GM19025 (cell line): ENCODE results near the gene CDC42.

Source experiments
- ATAC-seq: cut with Tn5 transposase; IDR thresholded peaks from one replicate; pipeline ENCODE4 v1.9.1; 2021; ENCODE audit warnings: mild to moderate bottlenecking, low read depth, moderate library complexity; ENCODE audit not compliant: unreplicated experiment

The CDC42 gene

DNA sequence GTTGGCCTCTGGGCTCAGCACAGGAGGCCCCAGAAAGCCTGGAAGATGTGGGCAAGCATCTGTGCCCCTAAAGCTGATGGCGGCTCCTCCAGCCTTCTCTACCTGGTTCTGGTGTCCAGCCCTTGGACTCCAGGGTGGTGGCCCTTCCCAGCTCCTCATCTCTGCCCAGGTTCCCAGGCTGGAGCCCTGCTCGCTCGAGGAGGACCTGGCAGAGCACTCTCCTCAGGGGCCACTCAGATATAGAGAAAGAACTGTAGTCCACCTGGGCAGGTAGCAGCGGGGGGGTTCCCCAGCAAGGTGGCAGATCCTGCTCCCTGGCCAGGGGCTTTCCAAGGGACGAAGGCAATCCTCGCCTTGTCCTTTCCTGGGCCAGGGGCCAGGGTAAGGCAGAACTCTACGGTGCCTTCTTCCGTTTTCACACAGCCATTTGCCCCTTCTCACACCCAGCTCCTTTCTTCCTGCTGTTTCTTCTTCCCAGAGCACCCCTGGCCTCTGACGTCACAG is 71.4 kb downstream of the CDC42 start:
- ATAC-seq: no peak

- ATAC-seq: no peak
Observed at GRCh38 chr1:22124592-22125229, 72.2 kb downstream of the CDC42 start.

DNA sequence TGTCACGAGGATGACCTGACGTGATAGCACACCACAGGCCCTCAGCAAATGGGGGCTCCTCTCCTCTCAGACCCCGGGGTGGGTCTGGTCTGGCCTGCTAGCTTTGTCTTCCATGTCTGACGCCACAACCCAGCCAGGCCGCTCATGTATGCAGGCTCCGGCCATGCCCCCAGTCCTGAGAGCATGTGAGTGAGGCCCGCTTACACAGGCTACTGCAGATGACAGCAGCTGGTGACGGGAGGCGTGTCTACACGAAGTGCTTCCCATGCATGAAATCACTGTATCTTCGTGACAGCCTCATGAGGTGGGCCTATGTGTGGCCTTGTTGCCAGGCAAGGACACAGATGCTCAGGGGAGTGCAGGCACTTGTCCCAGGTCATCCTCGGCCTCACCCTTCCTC is 74.0 kb downstream of the CDC42 start:
- no peak for ATAC-seq

GRCh38 chr1:22127248-22127647 is 74.7 kb downstream of the CDC42 start:
- ATAC-seq: no peak

- ATAC-seq: no peak
Observed at GRCh38 chr1:22127731-22128130, 75.2 kb downstream of the CDC42 start.

DNA sequence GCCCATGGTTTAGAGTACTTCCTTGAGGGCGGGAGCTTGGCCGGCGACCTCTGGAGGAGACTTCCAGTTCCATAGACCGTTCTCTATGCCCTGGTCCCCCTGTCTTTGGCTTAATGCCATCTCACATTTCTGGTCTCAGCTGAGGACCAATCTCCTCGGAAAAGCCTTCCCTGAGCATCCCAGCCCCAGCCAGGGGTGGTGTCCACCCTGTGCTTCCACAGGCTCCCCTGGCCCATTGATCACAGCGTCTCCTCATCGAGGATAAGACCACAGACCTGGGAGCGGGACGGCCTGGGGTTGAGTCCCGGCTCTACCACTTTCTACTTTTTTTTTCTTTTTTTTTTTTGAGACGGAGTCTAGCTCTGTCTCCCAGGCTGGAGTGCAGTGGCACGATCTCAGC is 75.9 kb downstream of the CDC42 start:
- no peak for ATAC-seq

DNA sequence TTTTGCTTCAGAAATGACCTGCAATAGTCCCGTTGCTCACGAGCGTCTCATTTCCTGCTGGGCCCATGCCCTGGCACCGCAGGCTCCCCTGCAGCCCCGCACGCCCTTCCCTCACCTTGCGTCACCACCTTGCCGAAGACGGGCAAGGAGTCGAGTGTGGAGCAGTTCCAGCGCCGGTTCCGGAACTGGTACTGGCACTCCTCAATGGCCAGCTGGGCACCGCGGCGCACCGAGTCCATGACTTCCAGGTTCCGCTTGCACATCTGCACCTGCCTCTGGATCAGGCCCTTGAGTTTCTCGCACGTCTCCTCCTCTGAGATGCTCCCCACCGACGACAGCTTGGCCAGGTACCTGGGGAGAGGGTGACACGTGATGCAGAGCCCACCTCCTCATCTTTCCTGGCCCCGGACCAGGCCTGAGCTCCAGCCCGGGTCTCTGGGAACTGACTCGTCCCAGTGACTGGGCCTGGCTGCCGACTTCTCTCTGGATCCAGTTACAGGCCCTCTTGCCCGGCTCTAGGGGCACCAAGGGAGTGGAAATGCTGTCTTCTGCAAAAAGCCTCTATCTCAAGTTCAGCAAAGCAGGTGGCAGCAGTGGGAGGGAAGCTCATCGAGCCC is 77.1 kb downstream of the CDC42 start:
- ATAC-seq: no peak

DNA sequence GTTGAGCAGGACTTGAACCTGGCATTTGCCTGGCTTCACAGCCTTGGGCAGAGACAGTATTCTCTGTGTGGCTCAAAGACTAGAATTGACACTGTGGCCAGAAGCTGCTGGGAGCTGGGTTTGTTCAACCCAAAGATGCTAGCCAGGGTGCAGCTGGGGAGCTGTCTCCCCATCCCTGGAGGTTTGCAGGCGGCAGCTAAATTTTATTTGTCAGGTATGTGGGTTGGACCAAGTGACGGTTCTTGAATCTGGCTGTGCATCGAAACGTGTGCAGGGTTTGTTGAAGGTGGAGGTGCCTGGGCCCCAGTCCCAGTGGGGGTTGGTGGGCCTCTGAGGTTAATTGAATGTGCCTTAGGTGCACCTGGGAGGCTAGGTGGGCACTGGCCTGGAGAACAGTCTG is 78.6 kb downstream of the CDC42 start:
- ATAC-seq: no peak

GRCh38 chr1:22131875-22132486 is 79.5 kb downstream of the CDC42 start:
- no peak for ATAC-seq

DNA sequence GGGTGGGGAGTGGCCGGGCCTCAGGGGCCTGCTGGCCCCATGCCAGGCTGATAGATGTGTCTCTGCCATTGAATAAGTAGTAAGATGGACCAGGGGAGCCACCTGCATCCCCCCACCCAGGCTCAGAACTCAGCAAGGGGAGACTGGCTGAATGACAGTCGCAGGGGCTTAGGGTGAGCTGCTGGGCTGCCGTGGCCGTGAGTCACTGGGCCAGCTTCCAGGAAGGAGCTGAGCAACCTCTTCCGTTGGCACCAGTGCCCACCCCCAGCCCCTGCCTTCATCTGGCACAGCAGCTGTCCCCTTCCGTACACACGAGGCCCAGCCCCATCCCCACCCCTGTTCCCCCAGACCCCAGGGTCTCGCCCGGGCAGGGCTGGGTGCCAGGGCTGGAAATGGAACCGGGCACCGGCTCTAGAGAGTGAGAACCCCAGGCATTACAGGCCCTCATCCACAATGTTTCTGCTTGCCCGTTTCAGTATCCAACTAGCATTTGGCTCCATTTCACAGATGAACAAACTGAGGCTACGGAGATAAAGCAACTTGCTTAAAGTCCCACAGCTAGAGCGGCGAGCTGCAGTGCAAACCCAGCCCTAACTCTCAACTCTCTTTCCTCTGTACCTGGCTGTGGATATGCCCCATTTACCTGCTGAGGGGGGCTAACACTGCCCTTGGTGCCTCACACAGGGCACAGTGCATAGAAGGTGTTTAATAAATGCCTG is 80.2 kb downstream of the CDC42 start:
- no peak for ATAC-seq

DNA sequence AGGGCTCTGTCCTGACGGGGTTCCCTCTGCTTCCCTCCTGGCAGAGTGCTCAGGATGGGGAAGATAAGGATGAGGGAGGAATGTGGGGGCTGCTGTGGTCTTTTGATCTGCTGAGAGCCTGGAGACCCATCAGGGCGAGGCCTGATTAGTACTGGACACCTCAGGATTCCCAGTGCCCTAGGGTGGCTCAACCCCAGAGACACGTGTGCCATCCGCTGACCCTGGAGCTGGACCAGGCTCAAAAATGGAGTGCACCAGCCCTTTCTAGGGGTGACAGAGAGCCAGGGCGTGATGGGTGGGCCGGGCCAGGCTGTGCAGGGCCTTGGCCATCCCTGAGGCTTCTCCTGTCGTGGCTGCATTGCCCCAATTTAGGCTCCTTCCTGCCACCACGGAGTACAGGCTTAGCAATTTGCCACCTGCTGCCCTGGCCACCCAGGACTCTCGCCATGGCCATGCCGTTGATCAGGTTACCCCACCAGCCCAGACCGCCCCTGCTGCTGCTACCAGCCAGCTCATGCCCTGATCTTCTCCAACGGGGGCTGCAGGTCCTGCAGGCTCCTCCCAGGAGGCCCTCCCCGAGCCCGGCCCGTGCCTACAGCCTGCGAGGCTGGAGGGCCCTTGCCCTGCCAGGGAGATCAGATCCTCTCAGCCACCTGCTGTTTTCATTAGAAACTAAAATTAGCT is 80.9 kb downstream of the CDC42 start:
- ATAC-seq: no peak

GRCh38 chr1:22133931-22134324 is 81.4 kb downstream of the CDC42 start:
- ATAC-seq: no peak

- ATAC-seq: no peak
Observed at GRCh38 chr1:22137004-22137720, 84.7 kb downstream of the CDC42 start.

DNA sequence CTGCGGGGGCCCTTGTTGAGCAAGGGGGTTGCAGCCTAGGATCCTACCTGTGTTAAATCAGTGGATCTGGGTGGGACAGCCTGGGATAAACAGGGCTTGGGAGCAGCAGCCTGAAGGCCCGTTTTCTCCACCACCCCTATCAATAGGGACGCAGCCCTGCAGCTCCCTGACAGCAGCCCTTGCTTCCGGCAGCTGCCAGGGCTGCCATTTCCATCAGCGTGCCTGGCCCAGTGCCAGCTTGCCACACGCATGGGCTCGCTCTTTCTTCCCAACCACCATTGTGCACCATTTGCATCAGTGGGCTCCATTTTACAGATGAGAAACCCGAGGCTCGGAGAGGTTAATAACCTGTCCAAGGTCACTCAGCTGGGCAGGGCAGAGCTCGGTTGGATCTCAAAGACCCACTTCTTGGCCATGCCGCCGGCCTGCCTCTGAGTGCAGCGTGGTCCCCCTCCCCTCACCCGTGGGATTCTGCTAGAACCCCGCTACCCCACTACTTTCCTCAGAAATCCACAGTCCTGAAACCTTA is 86.6 kb downstream of the CDC42 start:
- no peak for ATAC-seq

- ATAC-seq: no peak
Observed at GRCh38 chr1:22139817-22140216, 87.3 kb downstream of the CDC42 start.
